Endothelial cell of umbilical vein (primary cell): ENCODE measurements around the gene LIPA. TPM values are rescaled to one million over a fixed set of nuclear protein-coding genes. Genes with fewer than 3 reads are reported as not detected.
A peak's percentile ranks its signal among the peaks of the same experiment; 100 is the strongest.

Source experiments
- BruUV-seq: library from RNA; stranded (reverse); fragments of 400-500 nt; replicated peaks from 2 replicates; lab custom pipeline; 2021; lab: Mats Ljungman, UMichigan
- CTCF ChIA-PET: fragments of 300-600, 350-600 bp; sonication (Branson Sonifier 250); formaldehyde crosslinking; loops from one replicate; lab custom pipeline; 2021; ENCODE audit warnings: antibody characterized with exemption, inconsistent platforms; lab: Charles Lee
- POLR2A ChIA-PET: fragments of 300-600, 350-600 bp; sonication (Branson Sonifier 250); formaldehyde crosslinking; loops from one replicate; lab custom pipeline; 2021; ENCODE audit warnings: antibody characterized with exemption, inconsistent platforms; lab: Charles Lee
- DNase-seq: peaks from one replicate; pipeline ENCODE4 v3.0.0-alpha.2; 2011; ENCODE audit warnings: low read depth, low spot score
- FAIRE-seq: peaks from 2 replicates; lab custom pipeline; 2011; peaks lifted over from hg19 to GRCh38; lab: Jason Lieb, UNC
- H2AFZ ChIP-seq: 2 replicates; pipeline ENCODE4 v1.6.0; 2012; ENCODE audit warnings: low read depth, low read length, control low read depth, inconsistent platforms
- H3K27ac ChIP-seq: 2 replicates; pipeline ENCODE4 v1.5.1; 2011; ENCODE audit warnings: low read depth, mild to moderate bottlenecking, control low read depth, low read length, moderate library complexity; ENCODE audit not compliant: insufficient read depth
- H3K27me3 ChIP-seq, 2 experiments: 2 replicates each; pipeline versions ENCODE4 v1.6.0 to v1.6.1; 2011; ENCODE audit warnings: low read length in 2 of 2, mixed read lengths in 1 of 2; ENCODE audit not compliant: control insufficient read depth in 2 of 2, insufficient read depth in 2 of 2
- H3K36me3 ChIP-seq, 2 experiments: 2 replicates in 1 of 2; 3 replicates in 1 of 2; pipeline ENCODE4 v1.5.1; 2011; ENCODE audit warnings: low read length in 2 of 2, mild to moderate bottlenecking in 1 of 2, moderate library complexity in 1 of 2; ENCODE audit not compliant: control insufficient read depth in 2 of 2, insufficient read depth in 2 of 2; ENCODE audit errors: extremely low read depth in 1 of 2
- H3K4me1 ChIP-seq: 3 replicates; pipeline ENCODE4 v1.5.1; 2011; ENCODE audit warnings: mild to moderate bottlenecking, low read length; ENCODE audit not compliant: control insufficient read depth, insufficient read depth; ENCODE audit errors: extremely low read depth
- H3K4me2 ChIP-seq: 2 replicates; pipeline ENCODE4 v1.6.1; 2011; ENCODE audit warnings: low read length, control low read depth, mixed read lengths; ENCODE audit not compliant: insufficient read depth
- H3K4me3 ChIP-seq, 3 experiments: fragments of 200-600 bp in 1 of 3; sonication (generic), shearing (Covaris generic) in 1 of 3; replicated peaks in 1 of 3; 2 replicates each; pipeline ENCODE4 v1.5.1; 2011 to 2016; ENCODE audit warnings: control low read depth in 3 of 3, low read length in 3 of 3, mild to moderate bottlenecking in 2 of 3, inconsistent platforms in 1 of 3, low read depth in 1 of 3, moderate library complexity in 1 of 3; ENCODE audit not compliant: insufficient read depth in 1 of 3
- H3K79me2 ChIP-seq: 2 replicates; pipeline ENCODE4 v1.6.0; 2012; ENCODE audit warnings: low read length, inconsistent platforms; ENCODE audit not compliant: control insufficient read depth, insufficient read depth
- H3K9ac ChIP-seq: replicated peaks from 2 replicates; pipeline ENCODE3; 2011; ENCODE audit warnings: low read length, control low read depth; ENCODE audit not compliant: insufficient read depth; ENCODE audit errors: extremely low read depth
- H3K9me1 ChIP-seq: replicated peaks from 3 replicates; pipeline ENCODE4 v1.6.0; 2011; ENCODE audit warnings: mild to moderate bottlenecking, low read length; ENCODE audit not compliant: control insufficient read depth, insufficient read depth; ENCODE audit errors: extremely low read depth
- H3K9me3 ChIP-seq: replicated peaks from 2 replicates; pipeline ENCODE4 v1.5.1; 2012; ENCODE audit warnings: low read length, inconsistent platforms; ENCODE audit not compliant: control insufficient read depth, insufficient read depth
- H4K20me1 ChIP-seq: replicated peaks from 2 replicates; pipeline ENCODE3; 2011; ENCODE audit warnings: mild to moderate bottlenecking, low read length; ENCODE audit not compliant: control insufficient read depth, insufficient read depth; ENCODE audit errors: extremely low read depth
- CTCF ChIP-seq, 2 donors: IDR thresholded peaks; 1 replicate in 1 of 2; 2 replicates in 1 of 2; pipeline ENCODE4 v1.5.1; 2011; ENCODE audit warnings: low read length in 2 of 2, mild to moderate bottlenecking in 2 of 2, moderate library complexity in 2 of 2, control low read depth in 1 of 2, inconsistent platforms in 1 of 2, low read depth in 1 of 2; ENCODE audit not compliant: insufficient read depth in 1 of 2; ENCODE audit errors: extremely low read depth in 1 of 2
- EZH2 ChIP-seq: IDR thresholded peaks from 2 replicates; pipeline ENCODE4 v1.6.1; 2012; ENCODE audit warnings: borderline replicate concordance, low read depth, mild to moderate bottlenecking, moderate library complexity, low read length, inconsistent platforms; ENCODE audit not compliant: severe bottlenecking
- FOS ChIP-seq: IDR thresholded peaks from 2 replicates; pipeline ENCODE4 v1.6.1; 2011; ENCODE audit warnings: mild to moderate bottlenecking, low read length, moderate library complexity, borderline replicate concordance; ENCODE audit not compliant: insufficient read depth
- GATA2 ChIP-seq: IDR thresholded peaks from 2 replicates; pipeline ENCODE4 v1.7.0; 2011; ENCODE audit warnings: low read depth, mild to moderate bottlenecking, moderate library complexity, mixed read lengths, low read length; ENCODE audit not compliant: insufficient read length, insufficient read depth
- JUN ChIP-seq: IDR thresholded peaks from 2 replicates; pipeline ENCODE4 v1.6.1; 2011; ENCODE audit warnings: borderline replicate concordance, low read depth; ENCODE audit not compliant: insufficient read length, insufficient read depth
- MAX ChIP-seq: IDR thresholded peaks from 2 replicates; pipeline ENCODE4 v1.6.1; 2011; ENCODE audit not compliant: insufficient read depth, insufficient read length
- MYC ChIP-seq: IDR thresholded peaks from one replicate; pipeline ENCODE4 v1.6.1; 2011; ENCODE audit warnings: mild to moderate bottlenecking, low read depth, low read length
- POLR2A ChIP-seq: IDR thresholded peaks from 2 replicates; pipeline ENCODE4 v1.6.1; 2012; ENCODE audit warnings: low read depth, mild to moderate bottlenecking, control low read depth, low read length
- dilution Hi-C: fragments of 300-500 bp; cut with MboI; formaldehyde crosslinking; loops from one replicate; pipeline ENCODE4 v1.15.0; 2019; ENCODE audit warnings: low sequenced_read_pairs; ENCODE audit not compliant: extremely low pct_ligation_motif_present
- intact Hi-C: fragments of 100-400 bp; cut with micrococcal nuclease; formaldehyde crosslinking; loops from one replicate; pipeline ENCODE4 v1.10.0; 2022
- polyA plus RNA-seq, 4 experiments: library from polyadenylated mRNA; depleted of rRNA in 3 of 4; stranded (reverse) in 3 of 4; unstranded in 1 of 4; fragments of >200 nt; gene quantifications; 2 replicates each; pipeline versions ENCODE4 v1.2.1 to v1.2.3, GENCODE V29; 2011 to 2012; ENCODE audit warnings: missing spikeins in 1 of 4
- total RNA-seq: library from RNA; stranded (reverse); gene quantifications from 2 replicates; pipeline ENCODE4 v1.2.3, GENCODE V29; 2021

Gene LIPA
- total and polyA plus RNA-seq, 2 donors (not counting 3 experiments of a cell fraction or from before 2014, with no cell fraction given) = 24.0 to 41.1 TPM

DNA sequence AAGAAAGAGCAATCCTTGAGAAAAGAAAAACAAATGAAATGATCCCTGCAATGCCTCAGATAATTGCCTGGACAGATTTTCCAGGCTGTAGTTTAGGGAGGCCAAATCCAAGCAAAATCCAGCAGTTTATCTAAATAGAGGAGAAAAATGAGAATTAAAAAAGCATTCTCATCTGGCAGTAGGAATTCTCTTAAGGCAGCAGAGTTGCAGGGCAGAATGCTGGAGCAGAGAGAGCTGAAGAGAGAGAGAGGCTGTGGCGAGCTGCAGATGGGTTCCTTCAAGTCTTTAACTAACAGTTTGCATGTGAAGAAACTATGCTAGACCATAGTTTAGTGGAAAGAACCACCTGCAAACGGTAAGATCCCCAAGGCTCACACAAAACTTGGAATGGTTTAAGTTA lies 6.0 kb upstream of the LIPA start:
- TF ChIP-seq GATA2 = no peak
- TF ChIP-seq POLR2A = no peak
- TF ChIP-seq JUN = no peak
- no peak for TF ChIP-seq FOS
- TF ChIP-seq MAX = no peak
- TF ChIP-seq EZH2 = peak; percentile 44
- no peaks in the 10 kb centered on the region for H4K20me1 ChIP-seq

GRCh38 chr10:89256962-89257361 lies 5.4 kb upstream of the LIPA start:
- no peak overlapping the region for H3K4me2 ChIP-seq
- no peak overlapping the region for H3K4me3 ChIP-seq
- H3K9me3 ChIP-seq = no peaks in the 10 kb centered on the region
- no peak overlapping the region for H2AFZ ChIP-seq
- no peak for DNase-seq
- POLR2A ChIA-PET = no interaction called here
- H3K9ac ChIP-seq = no peak overlapping the region
- H3K36me3 ChIP-seq = no peaks in the 10 kb centered on the region
- dilution Hi-C loops = no loop called here
- TF ChIP-seq MYC (no peak), CTCF (IDR thresholded peaks at IDR 0.05; ENCODE audit: extremely low read depth in 1 of 2, insufficient read depth in 1 of 2, low read depth in 1 of 2, low read length in 2 of 2) (no peak), POLR2A (no peak), MAX (no peak), EZH2 (peak; percentile 38)
- H3K79me2 ChIP-seq = no peaks in the 10 kb centered on the region
- no peak for FAIRE-seq
- H4K20me1 ChIP-seq = no peaks in the 10 kb centered on the region
- CTCF ChIA-PET = no interaction called here
- peaks cover 28 to 45% of the 10 kb centered on the region in 2 experiments for H3K27me3 ChIP-seq
- no peaks in the 10 kb centered on the region for H3K9me1 ChIP-seq
- BruUV-seq = no TSS peak
- no peaks in the 10 kb centered on the region for H3K4me1 ChIP-seq
- no peak overlapping the region for H3K27ac ChIP-seq
- intact Hi-C loops = no loop called here

More for the DNA sequence above, 6.0 kb upstream of the LIPA start:
- POLR2A ChIA-PET = no interaction called here
- dilution Hi-C loops (no loop called here), intact Hi-C loops (no loop called here)
- no peaks in the 10 kb centered on the region for H3K79me2 ChIP-seq
- H3K4me1 ChIP-seq = no peaks in the 10 kb centered on the region
- no peak for FAIRE-seq
- DNase-seq = no peak
- no TSS peak for BruUV-seq
- no peaks in the 10 kb centered on the region for H3K9me1 ChIP-seq
- no peak overlapping the region for H3K4me3 ChIP-seq
- no peaks in the 10 kb centered on the region for H3K9me3 ChIP-seq
- no peaks in the 10 kb centered on the region for H3K36me3 ChIP-seq
- no peak overlapping the region for H3K4me2 ChIP-seq
- CTCF ChIA-PET = interaction anchor here (1.6 kb wide), 1 partner anchor 117 kb away, joined by 3 read pairs; no protein-coding TSS in a partner anchor
- no peak overlapping the region for H2AFZ ChIP-seq
- H3K27ac ChIP-seq = no peak overlapping the region
- H3K9ac ChIP-seq = no peak overlapping the region
- H3K27me3 ChIP-seq = peaks cover 32 to 51% of the 10 kb centered on the region in 2 experiments
